HG02840 (cell line): ENCODE results near the gene MESP2.
A peak's percentile ranks its signal among the peaks of the same experiment; 100 is the strongest.

Experiments
- ATAC-seq: cut with Tn5 transposase; IDR thresholded peaks from one replicate; pipeline ENCODE4 v1.9.1; 2021; ENCODE audit warnings: mild to moderate bottlenecking, moderate library complexity, moderate number of reproducible peaks; ENCODE audit not compliant: unreplicated experiment, low FRiP score

The MESP2 gene

GRCh38 chr15:89754361-89755154 lies 21.6 kb upstream of the MESP2 start:
- ATAC-seq: no peak

DNA sequence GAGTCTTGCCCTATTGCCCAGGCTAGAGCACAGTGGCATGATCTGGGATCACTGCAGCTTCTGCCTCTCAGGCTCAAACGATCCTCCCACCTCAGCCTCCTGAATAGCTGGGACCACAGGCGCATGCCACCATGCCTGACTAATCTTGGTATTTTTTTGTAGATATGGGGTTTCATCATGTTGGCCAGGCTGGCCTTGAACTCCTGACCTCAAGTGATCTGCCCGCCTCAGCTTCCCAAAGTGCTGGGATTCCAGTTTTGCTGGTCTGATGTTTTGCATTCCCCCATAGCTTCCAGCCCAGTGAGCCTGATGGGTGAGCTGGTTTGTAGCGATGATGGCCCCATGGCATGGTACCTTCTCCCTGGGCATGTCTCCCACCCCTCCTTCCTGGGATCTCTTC lies 20.4 kb upstream of the MESP2 start:
- no peak for ATAC-seq

DNA sequence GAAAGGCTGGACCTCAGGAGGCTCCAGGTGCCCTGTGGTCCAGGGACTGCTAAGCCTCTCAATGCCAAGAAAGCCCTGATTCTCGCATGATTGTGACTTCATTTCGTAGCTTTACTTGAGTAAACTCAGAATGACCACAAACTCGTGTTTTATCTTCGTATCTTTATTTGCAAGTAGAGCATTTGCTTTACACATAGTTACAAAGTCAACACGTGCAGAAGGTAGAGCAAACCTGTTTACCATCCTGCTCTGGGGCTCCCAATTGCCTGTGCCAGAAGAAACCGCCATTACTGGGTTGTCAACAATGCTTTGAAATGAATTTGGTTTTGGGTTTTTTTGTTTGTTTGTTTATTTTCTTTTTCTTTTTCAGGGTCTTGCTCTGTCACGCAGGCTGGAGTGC lies 19.2 kb upstream of the MESP2 start:
- ATAC-seq: no peak

DNA sequence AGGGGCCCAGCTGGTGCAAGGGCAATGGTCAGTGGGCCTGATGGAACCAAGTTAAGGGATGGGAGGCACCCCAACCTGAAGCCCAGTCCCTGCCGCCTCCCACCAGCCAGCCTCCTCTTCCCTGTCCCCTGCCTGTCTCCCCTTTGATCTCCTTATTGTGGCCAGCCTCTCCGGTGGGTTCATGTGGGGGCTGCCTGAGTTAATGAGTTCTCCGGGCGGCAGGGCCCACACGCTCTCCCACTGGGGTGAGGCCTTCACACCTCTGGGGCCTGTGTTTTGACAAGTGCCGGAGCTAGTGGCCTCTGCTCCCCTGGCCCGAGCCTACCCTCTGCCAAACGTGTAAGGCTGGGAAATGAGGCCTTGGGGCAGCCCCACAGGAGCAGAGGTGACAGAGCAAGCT lies 17.8 kb upstream of the MESP2 start:
- no peak for ATAC-seq

DNA sequence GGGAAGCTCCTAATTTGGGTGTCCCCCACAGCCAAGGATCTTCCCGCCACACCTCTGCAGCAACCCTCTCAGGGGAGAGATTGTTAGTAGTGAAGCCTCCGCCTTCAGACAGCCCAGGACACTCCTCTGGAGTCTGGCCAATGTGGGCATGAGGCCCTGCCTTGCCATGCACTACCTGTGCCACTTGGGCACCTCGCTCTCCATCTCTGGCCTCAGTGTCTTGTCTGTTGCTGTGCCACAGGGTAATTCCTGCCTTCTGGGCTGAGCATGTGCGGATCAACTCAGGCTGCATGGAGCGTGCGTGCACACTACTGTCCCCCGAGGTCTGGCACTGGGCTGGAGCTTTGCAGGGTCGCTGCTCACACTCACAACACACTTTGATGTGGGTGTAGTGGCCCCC lies 17.2 kb upstream of the MESP2 start:
- ATAC-seq: no peak

GRCh38 chr15:89759835-89760234 lies 16.3 kb upstream of the MESP2 start:
- no peak for ATAC-seq

DNA sequence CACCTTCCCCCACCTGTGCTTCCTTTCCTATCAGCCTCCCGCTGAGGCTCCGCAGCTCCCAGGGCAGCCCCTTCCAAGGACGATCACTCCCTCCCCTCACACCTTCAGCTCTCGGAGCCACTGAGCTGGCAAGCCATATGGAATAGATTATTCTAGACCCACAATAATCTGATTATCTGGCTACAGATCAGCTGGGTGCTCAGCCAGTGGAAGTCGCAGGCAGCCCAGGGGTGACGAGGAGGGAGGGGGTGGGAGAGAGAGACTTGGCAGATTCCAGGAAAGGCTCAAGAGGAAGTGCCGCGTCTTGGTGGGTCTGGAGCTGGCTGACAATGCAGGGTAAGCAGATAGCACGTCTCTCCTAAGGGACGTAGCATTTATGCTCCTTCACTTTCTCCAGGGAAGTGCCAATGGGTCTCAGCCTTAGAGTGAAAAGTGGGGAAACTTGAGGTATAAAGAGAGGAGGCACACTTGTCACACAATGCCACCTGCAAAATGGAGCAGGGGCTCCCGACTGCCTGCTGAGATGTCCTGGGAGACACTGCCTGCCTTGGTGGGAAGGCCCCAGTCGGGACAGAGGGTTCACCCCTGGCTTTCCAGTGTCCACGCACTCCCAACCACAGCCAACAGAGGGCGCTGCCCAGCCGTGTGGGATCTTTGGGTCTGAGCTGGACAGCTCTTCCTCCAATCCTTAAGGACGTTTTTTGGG lies 15.7 kb upstream of the MESP2 start:
- ATAC-seq: peak; percentile 62

DNA sequence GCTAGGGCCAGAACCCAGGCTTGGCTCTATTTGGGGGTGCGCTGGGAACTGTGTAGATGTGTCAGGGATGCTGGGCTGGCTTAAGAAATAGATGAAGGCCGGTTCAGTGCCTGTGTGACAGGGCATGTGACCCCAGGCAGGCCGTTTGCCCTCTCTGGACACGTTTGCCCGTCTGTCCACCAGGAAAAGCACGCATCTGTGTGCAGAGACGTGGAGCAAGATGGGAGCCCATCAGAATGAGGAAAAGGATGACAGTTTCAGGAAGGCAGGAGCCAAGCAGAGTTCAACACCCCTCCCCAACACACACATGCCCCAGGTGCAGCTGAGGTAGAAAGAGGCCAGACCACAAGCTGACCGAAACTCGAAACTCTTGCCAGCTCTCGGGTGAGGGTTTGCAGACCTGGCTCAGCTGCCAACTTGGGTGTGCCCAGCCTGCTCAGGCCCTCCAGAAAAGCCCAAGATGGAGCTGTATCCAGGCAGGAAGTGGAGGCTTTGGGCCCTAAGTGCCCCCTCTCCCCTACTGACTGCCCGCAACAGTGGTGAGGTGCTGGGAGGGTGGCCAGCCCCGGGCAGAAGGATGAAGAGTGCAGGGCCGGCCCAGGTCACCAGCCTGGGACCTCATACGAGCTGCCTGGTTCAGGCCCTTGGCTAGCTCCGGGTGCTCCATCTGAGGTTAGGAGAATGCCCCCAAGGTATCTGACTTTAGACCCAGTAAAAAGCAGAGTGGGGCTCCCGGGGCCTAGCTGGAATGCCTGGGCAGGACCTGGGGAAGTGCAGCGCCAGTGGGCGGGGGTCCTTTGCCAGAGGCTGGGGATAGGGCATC lies 14.9 kb upstream of the MESP2 start:
- no peak for ATAC-seq

- no peak for ATAC-seq
Measured at GRCh38 chr15:89761929-89762328, 14.2 kb upstream of the MESP2 start.

GRCh38 chr15:89765694-89766093 lies 10.4 kb upstream of the MESP2 start:
- no peak for ATAC-seq

DNA sequence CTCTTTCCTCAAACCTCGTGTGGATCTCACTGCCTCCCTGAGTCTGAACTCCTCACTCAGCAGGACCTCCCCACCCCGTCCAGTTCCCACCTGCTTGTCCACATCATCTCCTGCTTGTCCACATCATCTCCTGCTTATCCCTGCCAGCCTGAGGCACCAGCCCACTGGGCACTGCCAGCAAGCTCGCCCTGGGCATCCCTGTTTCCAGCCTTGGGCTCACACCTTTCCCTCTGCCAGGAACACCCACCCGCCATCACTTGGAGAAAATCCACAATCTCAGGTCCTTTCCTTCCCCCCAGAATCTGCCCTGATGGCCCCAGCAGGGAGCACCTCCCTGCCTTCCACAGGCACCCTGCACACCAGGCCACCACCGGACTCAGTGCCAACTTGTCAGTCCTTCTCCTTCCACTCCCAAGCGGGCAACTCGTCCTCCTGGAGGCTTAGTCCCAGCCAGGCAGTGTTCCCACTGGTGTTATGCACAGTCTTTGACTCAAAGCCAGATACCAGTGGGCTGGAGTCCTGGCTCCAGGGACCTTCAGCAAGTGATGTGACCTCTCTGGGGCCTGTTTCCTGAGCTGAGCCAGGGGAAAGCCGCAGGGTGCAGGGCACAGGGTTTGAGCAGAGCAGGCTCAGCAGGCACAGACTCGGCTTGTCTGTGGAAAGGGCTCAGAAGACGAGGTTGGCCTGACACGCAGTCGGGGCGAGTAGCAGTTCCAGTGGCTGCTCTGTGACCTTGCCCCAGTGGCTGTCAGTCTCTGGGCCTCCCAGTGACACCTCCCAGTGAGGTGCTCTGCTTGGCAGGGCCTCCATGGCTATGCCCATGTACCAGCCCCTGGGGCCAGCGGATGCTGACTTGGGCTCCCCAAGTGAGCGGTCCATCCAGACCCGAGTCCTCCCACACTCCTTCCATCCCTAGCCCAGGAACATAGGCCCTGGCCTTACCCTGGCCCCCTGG lies 9.5 kb upstream of the MESP2 start:
- ATAC-seq: no peak

GRCh38 chr15:89767411-89767915 lies 8.7 kb upstream of the MESP2 start:
- ATAC-seq: no peak

GRCh38 chr15:89768071-89768500 lies 8.0 kb upstream of the MESP2 start:
- no peak for ATAC-seq

- no peak for ATAC-seq
Measured at GRCh38 chr15:89769366-89769765, 6.8 kb upstream of the MESP2 start.

DNA sequence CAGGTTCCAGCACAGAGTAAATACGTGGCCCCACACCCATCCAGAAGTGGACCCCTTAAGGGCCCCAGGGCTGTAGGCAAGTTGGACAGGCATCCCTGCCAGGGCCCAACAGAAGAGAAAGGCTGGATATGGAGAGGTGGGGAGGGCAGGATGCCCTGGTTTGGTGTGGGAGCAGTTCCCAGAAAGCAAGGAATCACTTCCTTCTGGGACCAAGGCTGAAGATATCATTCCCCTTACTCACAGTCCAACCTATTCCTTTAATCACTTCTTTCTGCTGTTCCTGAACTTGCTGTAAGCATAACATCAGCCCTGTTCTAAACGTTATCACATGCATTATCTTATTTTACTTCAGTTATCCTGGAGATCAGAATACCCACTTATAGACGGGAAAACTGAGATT lies 6.1 kb upstream of the MESP2 start:
- no peak for ATAC-seq

- ATAC-seq: no peak
Measured at GRCh38 chr15:89772932-89773583, 3.1 kb upstream of the MESP2 start.

- ATAC-seq: no peak
Measured at GRCh38 chr15:89774492-89774891, 1.6 kb upstream of the MESP2 start.

GRCh38 chr15:89775815-89776214 lies 317 bp upstream of the MESP2 start:
- no peak for ATAC-seq

DNA sequence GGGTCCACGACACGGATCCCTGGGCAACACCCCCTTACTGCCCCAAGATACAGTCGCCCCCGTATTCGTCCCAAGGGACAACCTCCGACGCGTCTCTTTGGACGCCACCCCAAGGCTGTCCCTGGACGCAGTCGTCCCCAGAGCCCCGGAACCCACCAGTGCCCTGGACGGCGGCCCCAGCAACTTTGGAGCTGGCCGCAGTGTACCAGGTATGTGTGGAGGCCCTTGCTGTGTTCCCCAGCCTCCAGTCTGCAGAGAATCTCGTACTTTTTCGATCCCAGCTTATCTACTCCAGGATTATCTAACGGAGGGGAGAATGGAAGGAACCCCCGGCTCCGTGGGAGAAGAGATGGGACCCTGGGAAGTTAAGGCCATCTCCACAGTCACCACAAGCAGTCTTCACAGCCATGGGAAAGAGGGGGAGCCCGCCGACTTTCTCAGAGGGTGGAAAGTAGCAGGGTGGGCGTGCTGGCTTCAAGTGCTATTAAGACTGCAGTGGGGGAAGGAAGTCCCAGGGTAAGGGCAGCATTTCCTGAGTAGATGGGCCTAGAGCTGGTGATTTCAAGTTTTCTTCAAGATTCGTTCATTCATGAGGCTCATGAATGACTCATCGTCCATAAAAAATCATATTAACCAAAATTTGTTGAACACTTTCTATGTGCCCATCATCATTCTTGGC lies 1.1 kb downstream of the MESP2 start:
- ATAC-seq: no peak
